Fibroblast of mammary gland (primary cell): ENCODE data around the gene FSD1.

Experiments used
- DNase-seq: peaks from one replicate; pipeline ENCODE4 v3.0.0-alpha.2; 2010; ENCODE audit warnings: low read depth
- H3K4me3 ChIP-seq: 2 replicates; pipeline ENCODE4 v1.5.1; 2011; ENCODE audit warnings: low read depth, mild to moderate bottlenecking, low read length, moderate library complexity; ENCODE audit not compliant: control insufficient read depth
- TF ChIP-seq, protein P1 (sequence below): conservative IDR thresholded peaks from 2 replicates; pipeline ENCODE4 v1.5.1; 2011; ENCODE audit warnings: low read depth, low read length, inconsistent platforms; ENCODE audit not compliant: control insufficient read depth, insufficient read depth

FSD1 gene

GRCh38 chr19:4337906-4338440, 33.6 kb downstream of the FSD1 start:
- TF ChIP-seq, protein P1, sequence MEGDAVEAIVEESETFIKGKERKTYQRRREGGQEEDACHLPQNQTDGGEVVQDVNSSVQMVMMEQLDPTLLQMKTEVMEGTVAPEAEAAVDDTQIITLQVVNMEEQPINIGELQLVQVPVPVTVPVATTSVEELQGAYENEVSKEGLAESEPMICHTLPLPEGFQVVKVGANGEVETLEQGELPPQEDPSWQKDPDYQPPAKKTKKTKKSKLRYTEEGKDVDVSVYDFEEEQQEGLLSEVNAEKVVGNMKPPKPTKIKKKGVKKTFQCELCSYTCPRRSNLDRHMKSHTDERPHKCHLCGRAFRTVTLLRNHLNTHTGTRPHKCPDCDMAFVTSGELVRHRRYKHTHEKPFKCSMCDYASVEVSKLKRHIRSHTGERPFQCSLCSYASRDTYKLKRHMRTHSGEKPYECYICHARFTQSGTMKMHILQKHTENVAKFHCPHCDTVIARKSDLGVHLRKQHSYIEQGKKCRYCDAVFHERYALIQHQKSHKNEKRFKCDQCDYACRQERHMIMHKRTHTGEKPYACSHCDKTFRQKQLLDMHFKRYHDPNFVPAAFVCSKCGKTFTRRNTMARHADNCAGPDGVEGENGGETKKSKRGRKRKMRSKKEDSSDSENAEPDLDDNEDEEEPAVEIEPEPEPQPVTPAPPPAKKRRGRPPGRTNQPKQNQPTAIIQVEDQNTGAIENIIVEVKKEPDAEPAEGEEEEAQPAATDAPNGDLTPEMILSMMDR = no peak
- H3K4me3 ChIP-seq = peak overlapping the region; percentile 25
- DNase-seq = no peak

DNA sequence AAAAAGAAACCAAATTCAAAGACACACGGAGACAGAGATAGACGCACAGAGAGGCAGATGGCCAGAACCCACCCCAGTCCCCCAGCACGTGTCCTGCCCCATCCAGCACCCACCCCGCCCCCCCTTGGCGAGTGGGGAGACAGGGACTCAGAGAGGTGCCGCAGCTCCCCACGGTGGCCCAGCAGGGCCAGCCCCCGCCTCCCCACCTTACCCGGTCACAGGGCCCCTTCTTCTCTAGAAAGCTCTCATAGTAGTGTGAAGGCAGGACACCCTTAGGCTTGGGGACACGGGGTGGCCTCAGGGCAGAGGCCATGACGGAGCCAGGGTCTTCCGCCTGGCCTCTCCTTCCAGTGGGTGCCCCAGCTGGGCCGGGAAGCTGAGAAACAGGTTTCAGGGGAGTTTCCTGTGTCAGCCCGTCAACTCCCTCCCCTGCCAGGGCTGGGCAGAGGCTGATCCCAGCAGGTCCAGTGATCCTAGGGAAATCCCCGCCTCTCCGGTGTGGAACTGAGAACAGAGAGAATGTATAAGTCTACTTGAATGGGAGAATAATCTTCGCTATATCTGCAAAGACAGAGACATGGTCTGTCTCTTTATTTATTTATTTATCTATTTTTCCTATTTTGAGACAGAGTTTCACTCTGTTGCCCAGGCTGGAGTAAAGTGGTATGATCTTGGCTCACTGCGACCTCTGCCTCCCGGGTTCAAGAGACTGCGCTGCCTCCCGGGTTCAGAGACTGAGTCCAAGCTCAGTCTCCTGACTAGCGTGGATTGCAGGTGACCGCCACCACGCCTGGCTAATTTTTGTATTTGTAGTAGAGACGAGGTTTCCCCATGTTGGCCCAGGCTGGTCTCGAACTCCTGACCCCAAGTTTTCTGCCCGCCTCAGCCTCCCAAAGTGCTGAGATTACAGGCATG, 34.3 kb downstream of the FSD1 start, which contains the start of gene STAP2:
Gene STAP2, minus strand, starts transcription at position 387 of the 915 bp plus-strand sequence. Its CDS starts 74 bp downstream, at position 313.
- peak within 1 kb of the TSS; percentile 25 for H3K4me3 ChIP-seq
- TF ChIP-seq, protein P1 = no peak
- DNase-seq = no peak

DNA sequence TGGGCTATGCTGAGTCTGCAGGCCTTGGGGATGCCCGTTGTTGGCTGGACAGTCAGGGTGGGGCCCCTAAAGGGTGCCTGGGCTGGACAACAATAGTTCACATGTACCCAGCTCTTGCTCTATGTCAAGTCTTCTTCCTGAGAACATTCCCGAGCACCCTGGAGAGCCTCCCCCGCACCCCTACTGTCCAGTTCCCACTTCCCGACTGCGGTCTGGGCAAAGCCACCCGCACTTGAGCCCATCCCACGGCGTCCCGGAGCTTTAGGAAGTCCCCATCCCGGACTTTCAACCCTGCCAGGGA, 37.9 kb downstream of the FSD1 start:
- peak overlapping the region; percentile 64 for H3K4me3 ChIP-seq
- TF ChIP-seq, protein P1 = no peak
- peak; percentile 57 for DNase-seq

GRCh38 chr19:4342615-4343369, 38.4 kb downstream of the FSD1 start:
- DNase-seq = peak; percentile 100
- H3K4me3 ChIP-seq = peak overlapping the region; percentile 74
- TF ChIP-seq, protein P1 = peak; percentile 28

DNA sequence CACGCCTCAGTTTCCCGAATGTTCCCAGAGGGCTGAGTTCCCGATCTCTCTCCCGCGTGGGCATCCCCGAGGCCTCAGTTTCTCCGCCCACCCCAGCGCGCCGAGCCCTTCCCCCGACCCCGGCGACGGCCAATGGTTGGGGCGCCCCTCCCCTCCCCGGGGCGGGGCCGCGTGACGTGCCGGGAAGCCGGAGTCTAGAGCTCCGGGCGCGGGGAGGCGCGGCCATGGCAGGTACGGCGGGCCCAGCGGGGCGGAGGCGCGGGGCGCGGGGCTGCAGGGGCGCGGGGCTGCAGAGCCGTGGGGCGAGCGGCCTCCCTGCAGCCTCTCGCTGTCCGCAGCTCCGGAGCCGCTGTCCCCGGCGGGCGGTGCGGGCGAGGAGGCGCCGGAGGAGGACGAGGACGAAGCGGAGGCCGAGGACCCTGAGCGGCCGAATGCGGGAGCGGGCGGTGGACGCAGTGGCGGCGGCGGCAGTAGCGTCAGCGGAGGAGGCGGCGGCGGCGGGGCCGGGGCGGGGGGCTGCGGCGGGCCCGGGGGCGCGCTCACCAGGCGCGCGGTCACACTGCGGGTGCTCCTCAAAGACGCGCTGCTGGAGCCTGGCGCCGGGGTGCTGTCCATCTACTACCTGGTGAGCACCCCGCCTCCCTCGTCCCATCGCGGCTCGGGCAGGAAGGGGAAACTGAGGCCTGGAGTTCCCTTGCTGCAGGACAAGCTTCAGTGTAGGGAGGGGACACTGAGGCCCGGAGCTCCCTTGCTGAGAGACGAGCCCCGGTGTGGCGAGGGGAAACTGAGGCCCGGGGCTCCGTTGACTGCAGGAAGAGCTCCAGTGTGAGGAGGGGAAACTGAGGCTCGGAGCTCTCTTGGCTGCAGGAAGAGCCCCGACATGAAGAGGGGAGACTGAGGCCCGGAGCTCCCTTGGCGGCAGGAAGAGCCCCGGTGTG, 39.2 kb downstream of the FSD1 start, which contains the start of gene MPND:
Gene MPND, plus strand, starts transcription at position 193 of the 938 bp plus-strand sequence. Its CDS starts 32 bp downstream, at position 225.
- DNase-seq = peak; percentile 64
- peak within 1 kb of the TSS; percentile 74 for H3K4me3 ChIP-seq
- TF ChIP-seq, protein P1 = no peak
